ENCODE data around the gene KCNAB1. TPM values are rescaled to one million over a fixed set of nuclear protein-coding genes. Genes with fewer than 3 reads are reported as not detected.

The KCNAB1 gene
- total and polyA plus RNA-seq, 2 donors (not counting 1 experiment from before 2014, with no cell fraction given), result 0.03 to 0.33 TPM

DNA sequence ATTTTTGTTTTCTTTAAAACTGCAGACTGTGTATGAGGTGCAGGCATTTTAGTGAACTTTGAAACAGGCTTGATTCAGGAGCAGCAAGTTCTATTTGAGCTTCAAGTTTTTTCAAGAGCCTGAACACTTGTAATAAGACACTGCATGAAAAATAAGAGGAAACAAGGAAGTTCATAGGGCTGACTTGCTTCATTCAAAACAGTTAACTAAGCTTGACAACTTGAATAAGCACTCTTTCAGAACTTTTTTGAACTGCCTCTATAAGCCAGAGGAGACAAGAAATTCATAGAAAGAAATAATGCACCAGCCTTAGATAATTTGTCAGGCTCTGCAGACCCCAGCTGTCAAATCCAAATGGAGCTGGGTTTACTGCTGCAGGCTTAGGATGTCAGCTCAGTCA is 304.4 kb downstream of the KCNAB1 start:
- no peak for DNase-seq (ENCODE audit: low read depth in 2 of 2)
- Histone ChIP-seq H2AFZ (ENCODE audit: low read length) (no peak overlapping the region), H3K79me2 (ENCODE audit: control insufficient read depth, insufficient read depth, low read length) (no peaks in the 10 kb centered on the region), H3K27ac (ENCODE audit: insufficient read depth, low read length) (no peak overlapping the region), H4K20me1 (ENCODE audit: control insufficient read depth, extremely low read depth, insufficient read depth, low read length) (no peaks in the 10 kb centered on the region), H3K9ac (ENCODE audit: insufficient read depth, low read length) (no peak overlapping the region), H3K4me2 (ENCODE audit: extremely low read depth, insufficient read depth, low read length) (no peak overlapping the region), H3K27me3 (ENCODE audit: control insufficient read depth, insufficient read depth, low read length) (no peaks in the 10 kb centered on the region), H3K9me3 (ENCODE audit: control insufficient read depth, insufficient read depth, low read depth, low read length) (no peaks in the 10 kb centered on the region), H3K4me3 (replicated peaks in 1 of 4; ENCODE audit: control extremely low read depth in 1 of 4, insufficient read depth in 1 of 4, low read depth in 3 of 4, low read length in 4 of 4) (no peak overlapping the region), H3K4me1 (ENCODE audit: control insufficient read depth, extremely low read depth, insufficient read depth, low read length) (no peaks in the 10 kb centered on the region), H3K36me3 (ENCODE audit: control insufficient read depth, insufficient read depth, low read length) (no peaks in the 10 kb centered on the region)
- TF ChIP-seq EZH2 (IDR thresholded peaks at IDR 0.05; ENCODE audit: low read length, missing control alignments), result no peak
- TF ChIP-seq, protein P1, sequence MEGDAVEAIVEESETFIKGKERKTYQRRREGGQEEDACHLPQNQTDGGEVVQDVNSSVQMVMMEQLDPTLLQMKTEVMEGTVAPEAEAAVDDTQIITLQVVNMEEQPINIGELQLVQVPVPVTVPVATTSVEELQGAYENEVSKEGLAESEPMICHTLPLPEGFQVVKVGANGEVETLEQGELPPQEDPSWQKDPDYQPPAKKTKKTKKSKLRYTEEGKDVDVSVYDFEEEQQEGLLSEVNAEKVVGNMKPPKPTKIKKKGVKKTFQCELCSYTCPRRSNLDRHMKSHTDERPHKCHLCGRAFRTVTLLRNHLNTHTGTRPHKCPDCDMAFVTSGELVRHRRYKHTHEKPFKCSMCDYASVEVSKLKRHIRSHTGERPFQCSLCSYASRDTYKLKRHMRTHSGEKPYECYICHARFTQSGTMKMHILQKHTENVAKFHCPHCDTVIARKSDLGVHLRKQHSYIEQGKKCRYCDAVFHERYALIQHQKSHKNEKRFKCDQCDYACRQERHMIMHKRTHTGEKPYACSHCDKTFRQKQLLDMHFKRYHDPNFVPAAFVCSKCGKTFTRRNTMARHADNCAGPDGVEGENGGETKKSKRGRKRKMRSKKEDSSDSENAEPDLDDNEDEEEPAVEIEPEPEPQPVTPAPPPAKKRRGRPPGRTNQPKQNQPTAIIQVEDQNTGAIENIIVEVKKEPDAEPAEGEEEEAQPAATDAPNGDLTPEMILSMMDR (conservative IDR thresholded peaks at IDR 0.05 in 1 of 2, IDR thresholded peaks at IDR 0.05 in 1 of 2; ENCODE audit: low read depth in 1 of 2, low read length in 2 of 2), result no peak

DNA sequence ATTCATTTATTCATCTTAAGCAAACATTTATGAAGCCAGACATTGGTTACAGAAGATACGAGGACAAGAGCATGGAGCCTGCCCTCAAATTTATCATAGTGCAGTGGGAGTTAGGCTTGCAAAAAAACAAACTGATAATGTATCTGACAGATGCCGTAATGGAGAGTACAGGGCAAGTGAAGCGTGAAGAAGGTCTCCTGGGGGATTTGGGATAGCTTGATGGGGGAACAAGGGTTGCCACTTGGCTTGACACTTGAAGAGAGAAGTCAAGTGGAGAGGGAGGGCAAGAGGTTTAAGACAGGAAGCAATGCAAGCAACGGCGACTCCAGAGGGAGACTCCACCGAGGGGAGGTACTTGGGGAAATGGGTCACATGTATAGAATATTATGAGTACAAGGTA is 305.3 kb downstream of the KCNAB1 start:
- no peak for TF ChIP-seq EZH2 (IDR thresholded peaks at IDR 0.05; ENCODE audit: low read length, missing control alignments)
- TF ChIP-seq, protein P1 (conservative IDR thresholded peaks at IDR 0.05 in 1 of 2, IDR thresholded peaks at IDR 0.05 in 1 of 2; ENCODE audit: low read depth in 1 of 2, low read length in 2 of 2), result no peak
- Histone ChIP-seq H3K79me2 (ENCODE audit: control insufficient read depth, insufficient read depth, low read length) (no peaks in the 10 kb centered on the region), H2AFZ (ENCODE audit: low read length) (no peak overlapping the region), H3K4me1 (ENCODE audit: control insufficient read depth, extremely low read depth, insufficient read depth, low read length) (no peaks in the 10 kb centered on the region), H3K4me3 (replicated peaks in 1 of 4; ENCODE audit: control extremely low read depth in 1 of 4, insufficient read depth in 1 of 4, low read depth in 3 of 4, low read length in 4 of 4) (no peak overlapping the region), H3K27ac (ENCODE audit: insufficient read depth, low read length) (no peak overlapping the region), H4K20me1 (ENCODE audit: control insufficient read depth, extremely low read depth, insufficient read depth, low read length) (no peaks in the 10 kb centered on the region), H3K9me3 (ENCODE audit: control insufficient read depth, insufficient read depth, low read depth, low read length) (no peaks in the 10 kb centered on the region), H3K27me3 (ENCODE audit: control insufficient read depth, insufficient read depth, low read length) (no peaks in the 10 kb centered on the region), H3K36me3 (ENCODE audit: control insufficient read depth, insufficient read depth, low read length) (no peaks in the 10 kb centered on the region), H3K9ac (ENCODE audit: insufficient read depth, low read length) (no peak overlapping the region), H3K4me2 (ENCODE audit: extremely low read depth, insufficient read depth, low read length) (no peak overlapping the region)
- no peak for DNase-seq (ENCODE audit: low read depth in 2 of 2)

DNA sequence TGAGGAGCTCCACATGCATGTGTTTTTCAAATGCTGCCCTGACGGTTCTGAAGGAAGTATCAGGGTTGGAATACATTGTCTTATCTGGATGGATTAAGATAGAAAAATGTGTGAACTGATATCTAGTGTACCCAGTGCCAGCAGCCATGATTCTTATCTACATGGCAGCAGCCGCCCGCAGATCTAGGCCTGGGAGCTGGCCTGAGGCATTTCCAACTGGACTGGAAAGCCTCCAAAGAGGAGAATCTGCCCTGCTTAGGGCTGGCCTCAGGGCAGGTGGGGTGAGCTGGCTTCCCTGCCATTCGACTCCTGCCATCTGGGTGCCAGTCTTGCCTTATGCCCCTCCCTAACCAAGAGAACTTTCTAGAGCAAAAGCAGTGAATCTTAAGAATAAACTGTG is 308.7 kb downstream of the KCNAB1 start:
- no peak overlapping the region for H3K9ac ChIP-seq (ENCODE audit: insufficient read depth, low read length)
- no peaks in the 10 kb centered on the region for H3K9me3 ChIP-seq (ENCODE audit: control insufficient read depth, insufficient read depth, low read depth, low read length)
- no peaks in the 10 kb centered on the region for H3K36me3 ChIP-seq (ENCODE audit: control insufficient read depth, insufficient read depth, low read length)
- no peaks in the 10 kb centered on the region for H4K20me1 ChIP-seq (ENCODE audit: control insufficient read depth, extremely low read depth, insufficient read depth, low read length)
- no peak overlapping the region for H2AFZ ChIP-seq (ENCODE audit: low read length)
- H3K4me1 ChIP-seq (ENCODE audit: control insufficient read depth, extremely low read depth, insufficient read depth, low read length), result no peaks in the 10 kb centered on the region
- H3K79me2 ChIP-seq (ENCODE audit: control insufficient read depth, insufficient read depth, low read length), result no peaks in the 10 kb centered on the region
- no peaks in the 10 kb centered on the region for H3K27me3 ChIP-seq (ENCODE audit: control insufficient read depth, insufficient read depth, low read length)
- H3K4me2 ChIP-seq (ENCODE audit: extremely low read depth, insufficient read depth, low read length), result no peak overlapping the region
- no peak overlapping the region for H3K27ac ChIP-seq (ENCODE audit: insufficient read depth, low read length)
- H3K4me3 ChIP-seq (replicated peaks in 1 of 4; ENCODE audit: control extremely low read depth in 1 of 4, insufficient read depth in 1 of 4, low read depth in 3 of 4, low read length in 4 of 4), result no peak overlapping the region
- TF ChIP-seq, protein P1 (conservative IDR thresholded peaks at IDR 0.05 in 1 of 2, IDR thresholded peaks at IDR 0.05 in 1 of 2; ENCODE audit: low read depth in 1 of 2, low read length in 2 of 2), result no peak
- TF ChIP-seq EZH2 (IDR thresholded peaks at IDR 0.05; ENCODE audit: low read length, missing control alignments), result no peak
- DNase-seq (ENCODE audit: low read depth in 2 of 2), result no peak

Measured in fibroblast of lung (primary cell).